RPMI8226 (cell line): ENCODE data around the gene LETM1.
A peak's percentile ranks its signal among the peaks of the same experiment; 100 is the strongest.

Source experiments
- DNase-seq: peaks from one replicate; pipeline ENCODE4 v3.0.0-alpha.2; 2015

Gene LETM1

DNA sequence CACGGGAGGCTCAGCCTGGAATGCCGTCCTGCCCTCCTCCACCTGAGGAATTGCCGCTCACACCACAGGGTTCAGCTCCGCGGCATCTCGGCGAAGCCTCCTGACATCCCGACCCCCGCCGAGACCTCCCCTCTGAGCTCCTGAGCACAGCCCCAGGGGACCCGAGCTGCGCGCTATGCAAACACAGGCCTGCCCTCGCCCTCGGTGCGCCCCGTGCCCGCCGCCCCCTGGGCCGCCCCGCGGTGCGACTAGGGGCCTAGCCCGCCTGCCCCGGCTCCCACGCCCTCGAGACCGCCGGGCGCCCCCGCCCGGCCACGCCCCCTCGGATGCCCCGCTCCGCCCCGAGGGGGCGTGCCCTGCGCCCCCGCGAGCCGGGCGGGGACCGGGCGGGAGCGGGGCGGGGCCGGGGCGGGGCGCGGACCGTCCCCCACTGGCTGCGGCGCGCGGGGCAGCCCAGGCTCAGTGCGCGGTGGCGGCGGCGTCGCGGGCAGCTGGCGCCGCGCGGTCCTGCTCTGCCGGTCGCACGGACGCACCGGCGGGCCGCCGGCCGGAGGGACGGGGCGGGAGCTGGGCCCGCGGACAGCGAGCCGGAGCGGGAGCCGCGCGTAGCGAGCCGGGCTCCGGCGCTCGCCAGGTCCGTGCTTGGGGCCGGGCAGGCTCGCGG is 63.0 kb downstream of the LETM1 start, which contains the start of gene FGFR3:
TSS of gene FGFR3 (plus strand) at position 462 of the 664 bp plus-strand sequence. CDS start 642 bp downstream, outside the sequence.
- DNase-seq, result peak; percentile 48

DNA sequence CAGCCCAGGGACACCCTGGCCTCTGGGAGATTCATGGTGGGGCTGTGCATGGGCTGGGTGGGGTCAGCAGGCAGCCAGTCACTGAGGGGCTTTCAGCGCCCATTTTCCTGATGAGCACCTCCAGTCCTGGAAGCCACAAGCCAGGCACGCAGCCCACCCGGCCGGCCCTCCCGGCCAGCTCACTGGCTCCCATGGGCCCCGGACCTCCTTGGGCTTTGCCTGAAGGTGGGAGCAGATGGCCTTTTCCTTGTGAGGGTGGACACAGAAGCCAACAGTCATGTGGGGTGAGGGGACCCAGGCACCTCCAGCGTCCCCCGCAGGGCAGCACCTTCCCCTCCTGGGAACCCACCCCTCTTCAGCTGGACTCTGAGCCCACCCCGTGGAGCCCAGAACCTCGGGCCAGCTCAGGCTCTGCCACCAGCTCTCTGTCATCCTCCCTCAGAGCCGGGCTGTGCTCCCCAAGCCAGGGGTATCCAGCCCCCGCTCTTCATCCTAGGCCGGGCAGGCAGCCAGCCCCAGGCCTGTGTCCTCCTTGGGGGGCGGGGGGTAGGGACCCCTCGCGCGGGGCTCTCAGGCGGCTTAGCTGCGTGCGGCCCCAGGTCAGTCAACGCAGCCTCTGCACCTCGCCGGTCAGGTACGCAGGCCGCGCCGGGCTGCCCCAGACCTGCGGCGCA is 63.7 kb downstream of the LETM1 start:
- no peak for DNase-seq

DNA sequence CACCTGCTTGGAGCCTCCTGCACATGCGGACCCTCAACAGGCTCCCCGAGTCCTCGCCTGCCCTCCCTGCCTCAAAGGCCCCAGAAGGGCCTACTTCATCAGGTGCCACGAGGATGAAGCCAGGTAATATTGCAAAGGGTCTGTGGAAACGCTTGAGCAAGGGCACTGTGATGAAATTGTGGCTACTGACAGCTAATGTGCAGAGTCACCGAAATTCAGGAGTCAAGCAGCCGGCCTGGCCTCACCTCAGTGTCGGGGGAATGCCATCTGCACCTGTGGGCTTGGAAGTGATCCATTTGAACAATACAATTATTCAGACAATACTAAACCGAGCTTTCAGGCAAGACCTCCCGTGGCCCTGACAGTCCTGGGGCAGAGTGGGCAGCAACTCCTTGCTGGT is 66.0 kb downstream of the LETM1 start:
- peak; percentile 82 for DNase-seq

DNA sequence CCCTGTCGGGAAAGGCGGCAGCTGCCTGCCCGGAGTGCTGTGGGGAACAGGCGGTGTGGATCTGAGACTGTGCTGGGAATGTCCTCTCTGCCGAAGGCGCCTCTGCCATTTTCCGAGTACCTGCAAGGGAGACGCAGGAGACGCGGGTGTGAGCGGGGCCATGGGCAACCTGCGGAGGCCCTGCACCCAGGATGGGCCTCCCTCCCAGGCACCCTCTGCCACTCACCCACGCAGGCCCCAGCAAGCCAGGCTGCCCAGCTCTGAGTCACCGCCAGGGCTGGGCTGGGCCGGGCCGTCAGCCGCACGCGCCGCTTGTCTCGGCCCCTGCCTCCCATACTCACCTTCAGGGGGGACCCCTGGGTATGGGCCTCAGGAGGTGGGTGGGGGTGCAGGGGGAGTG is 66.4 kb downstream of the LETM1 start:
- no peak for DNase-seq

DNA sequence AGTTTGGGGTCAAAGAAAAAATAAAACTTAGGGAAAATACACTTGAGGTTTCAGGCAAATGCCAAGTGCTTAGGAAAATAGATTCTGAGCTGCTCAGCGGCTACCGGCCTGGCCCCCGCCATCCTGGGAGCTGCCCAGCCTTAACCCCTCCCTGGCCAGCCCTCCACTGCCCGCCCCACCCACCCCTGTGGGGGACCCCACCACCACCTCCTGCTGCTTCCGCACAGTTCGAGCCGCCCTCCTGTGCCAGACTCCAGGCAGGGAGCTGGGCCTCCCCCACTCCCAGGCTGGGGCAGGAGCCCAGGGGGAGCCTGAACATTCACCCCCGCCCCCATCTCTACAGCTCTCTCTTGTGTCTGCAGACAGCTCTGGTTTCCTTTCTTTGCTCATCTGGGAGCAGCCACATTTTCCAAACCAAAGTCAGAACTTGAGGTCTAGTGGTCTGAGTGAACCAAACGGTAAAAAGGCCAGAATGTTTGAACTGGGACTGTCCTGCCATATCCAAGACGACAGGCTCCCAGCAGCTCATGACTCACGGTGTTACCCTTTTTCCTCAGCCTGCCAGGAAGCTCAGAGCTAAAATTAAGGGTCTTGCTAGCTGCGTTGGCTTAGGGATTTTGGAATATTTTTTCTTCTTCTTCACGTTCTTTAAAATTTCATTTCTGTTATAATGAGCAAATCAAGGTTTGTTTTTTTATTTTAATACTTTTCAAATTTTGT is 67.5 kb downstream of the LETM1 start:
- DNase-seq, result no peak

DNA sequence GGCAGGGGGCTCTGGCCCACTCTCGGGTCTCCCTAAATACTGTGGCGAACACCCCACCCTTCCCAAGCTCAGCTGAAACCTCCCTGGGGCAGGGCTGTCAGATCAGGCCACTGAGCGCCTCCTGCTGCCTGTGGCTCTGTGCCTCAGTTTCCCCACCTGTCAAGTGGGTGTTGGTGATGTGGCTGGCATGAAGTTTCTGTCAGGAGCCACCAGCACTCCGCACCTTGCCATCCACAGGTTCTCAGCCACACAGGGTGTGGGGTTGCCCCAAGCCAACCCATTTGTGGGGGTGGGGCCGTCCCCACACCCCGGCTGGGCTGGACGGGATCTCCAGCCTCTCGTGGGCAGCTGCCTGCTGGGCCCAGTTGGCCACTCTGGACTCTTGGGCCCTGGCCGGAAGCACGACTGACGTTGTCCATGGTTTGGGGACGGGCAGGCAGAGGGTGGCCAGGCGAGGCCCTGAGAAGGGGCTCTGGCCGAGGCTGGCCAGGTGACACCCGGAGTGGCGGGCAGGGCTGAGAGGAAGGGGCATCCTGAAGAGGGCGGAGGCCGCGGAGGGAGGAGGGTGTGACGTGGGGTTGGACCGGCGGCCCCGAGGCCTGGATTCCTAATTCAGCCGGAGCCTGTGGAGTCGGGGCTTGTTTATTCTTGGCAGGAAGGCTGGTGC is 68.4 kb downstream of the LETM1 start:
- DNase-seq, result no peak

DNA sequence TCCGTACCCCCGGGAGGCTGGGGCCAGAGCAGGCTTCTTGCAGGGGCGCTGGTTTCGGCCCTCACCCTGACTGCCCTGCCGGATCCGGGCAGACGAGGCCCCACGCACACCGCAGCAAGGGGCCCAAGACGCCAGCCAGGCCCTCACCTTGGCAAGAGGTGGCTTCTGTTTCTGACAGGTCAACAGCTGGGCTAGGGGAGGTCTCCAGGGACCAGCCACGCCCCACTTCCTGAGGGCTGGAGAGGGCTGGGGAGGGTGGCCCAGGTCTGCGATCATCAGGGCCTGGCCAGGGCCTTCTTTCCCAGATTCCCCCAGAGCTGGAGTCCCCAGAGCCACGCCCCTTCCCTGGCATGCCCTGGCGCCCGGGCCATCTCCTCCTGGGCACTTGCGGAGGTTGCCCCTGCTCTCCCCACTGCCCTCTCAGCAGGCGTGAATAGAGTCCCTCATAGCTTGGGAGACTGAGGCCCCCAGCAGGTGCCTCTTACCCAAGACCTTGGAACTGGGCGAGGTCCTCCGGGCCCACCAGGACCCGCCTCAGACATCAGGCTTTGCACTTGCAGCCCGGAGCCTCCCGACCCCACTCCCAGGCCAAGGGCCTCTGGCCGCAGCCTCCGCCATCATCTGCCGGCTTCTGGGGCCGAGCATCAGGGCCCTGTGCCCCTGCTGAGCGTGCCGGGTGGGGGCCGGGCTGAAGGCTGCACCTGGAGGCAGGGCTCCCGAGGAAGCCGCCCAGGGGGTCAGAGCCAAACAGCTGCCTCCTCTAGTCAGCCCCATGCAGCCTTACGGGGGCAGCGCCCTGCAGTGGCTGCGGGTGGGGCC is 69.2 kb downstream of the LETM1 start:
- DNase-seq, result no peak

DNA sequence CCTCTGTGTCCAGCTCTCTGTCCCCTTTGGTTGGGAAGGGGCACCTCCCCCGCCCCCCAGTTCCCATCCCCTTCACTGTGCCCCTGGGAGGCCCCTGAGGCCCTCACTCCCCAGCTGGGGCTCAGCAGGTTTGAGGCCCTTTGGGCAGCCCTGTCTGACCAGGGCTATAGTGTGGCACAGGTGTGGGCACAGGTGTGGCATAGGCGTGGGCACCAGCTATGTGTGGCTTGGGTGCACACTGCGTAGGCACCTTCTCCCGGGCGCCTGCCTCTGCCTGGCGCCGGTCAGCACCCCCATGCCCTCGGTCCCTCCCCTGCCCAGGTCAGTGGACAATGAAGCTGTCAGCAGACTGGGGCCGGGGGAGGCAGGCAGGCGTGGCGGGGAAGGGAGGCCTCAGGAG is 70.4 kb downstream of the LETM1 start:
- no peak for DNase-seq

DNA sequence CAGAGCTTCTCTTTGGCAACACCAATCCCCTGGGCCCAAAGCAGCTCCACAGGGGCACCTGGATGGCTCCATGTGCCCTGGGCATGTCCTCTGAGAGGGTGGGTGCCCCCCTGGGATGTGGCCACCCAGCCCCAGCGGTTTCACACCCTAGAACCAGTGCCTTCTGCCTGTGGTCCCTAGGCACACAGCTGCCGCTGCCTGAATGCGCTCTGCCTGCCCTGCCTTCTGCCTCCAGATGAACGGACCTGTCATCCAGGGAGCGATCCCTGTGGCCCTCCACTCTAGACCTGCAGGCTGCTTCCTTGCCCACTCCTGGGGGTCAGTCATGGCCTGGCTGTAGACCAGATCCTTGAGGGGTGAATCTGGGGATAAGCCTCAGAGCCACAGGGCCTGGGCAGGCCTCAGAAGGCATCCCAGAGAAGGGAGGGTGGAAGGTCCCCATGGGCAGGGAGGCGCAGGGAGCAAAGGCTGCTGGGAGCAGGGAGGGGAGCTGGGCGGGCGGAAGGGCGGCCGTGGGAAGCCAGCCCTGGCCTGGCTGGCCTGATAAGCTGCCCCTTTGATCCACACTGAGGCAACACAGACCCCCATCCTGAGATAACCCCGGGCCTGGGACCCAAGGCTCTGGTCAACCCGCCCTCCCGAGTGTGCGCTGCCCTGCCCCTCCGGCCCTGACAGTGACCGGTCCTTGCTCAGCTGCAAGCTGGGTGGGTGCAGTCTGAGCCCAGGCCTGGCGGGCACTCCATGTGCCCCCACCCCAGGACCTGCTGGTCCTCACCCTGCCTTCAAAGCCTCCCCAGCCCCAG is 71.0 kb downstream of the LETM1 start:
- no peak for DNase-seq

DNA sequence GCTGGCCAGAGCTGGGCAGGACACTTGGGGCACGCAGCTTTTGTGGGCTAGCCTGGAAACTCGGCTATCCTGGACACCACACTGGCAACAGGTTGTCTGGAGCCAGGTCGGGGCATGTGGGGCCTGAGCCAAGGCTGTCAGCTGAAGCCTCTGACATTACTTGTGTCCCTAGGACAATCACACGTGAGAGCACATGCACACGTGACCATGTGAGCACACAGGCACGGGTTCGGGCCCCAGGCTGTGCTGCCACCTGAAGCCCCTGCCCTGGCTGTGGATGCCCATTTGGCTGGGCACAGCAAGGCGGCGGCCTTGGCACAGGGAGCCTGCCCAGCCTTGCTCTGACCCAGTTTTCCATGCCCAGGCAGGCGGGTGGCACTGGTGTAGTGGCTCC is 71.6 kb downstream of the LETM1 start:
- DNase-seq, result no peak

DNA sequence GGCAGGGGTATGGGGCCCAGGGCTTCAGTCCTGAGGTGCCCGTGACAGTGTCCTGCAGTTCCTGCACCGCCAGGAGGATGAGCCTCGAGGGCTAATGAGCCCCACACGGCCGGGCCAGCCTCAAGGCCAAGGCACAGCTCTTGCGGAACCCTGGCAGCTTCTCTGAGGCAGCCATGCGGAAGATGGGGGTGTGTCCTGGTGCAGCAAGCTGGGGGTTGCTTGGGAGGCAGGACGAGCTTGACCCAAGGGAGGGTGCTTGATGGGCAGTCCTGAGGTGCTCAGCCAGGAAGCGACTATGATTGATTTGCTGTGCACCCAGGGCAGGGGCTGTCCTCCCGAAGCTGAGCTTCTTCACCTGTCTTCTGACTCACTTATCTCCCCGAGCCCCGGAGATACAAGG is 72.0 kb downstream of the LETM1 start:
- no peak for DNase-seq

DNA sequence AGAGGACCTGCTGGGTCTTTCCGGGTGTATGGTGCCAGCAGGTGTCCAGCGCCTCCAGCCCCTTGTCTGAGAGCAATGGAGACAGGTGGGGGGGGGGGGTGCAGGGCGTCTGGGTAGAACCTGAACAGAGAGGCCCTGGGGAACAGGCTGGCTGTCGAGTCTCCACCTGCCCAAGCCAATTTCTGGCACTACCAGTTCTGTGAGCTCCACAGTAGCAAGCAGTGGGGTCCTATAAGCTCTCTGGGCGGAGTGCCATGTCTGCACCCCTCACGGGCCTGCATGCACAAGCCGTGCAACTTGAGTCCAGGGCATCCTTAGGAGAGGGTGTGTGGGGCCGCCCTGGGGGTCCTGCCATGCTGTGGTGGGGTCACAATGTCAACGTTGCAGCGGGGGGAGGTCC is 72.9 kb downstream of the LETM1 start:
- DNase-seq, result no peak

DNA sequence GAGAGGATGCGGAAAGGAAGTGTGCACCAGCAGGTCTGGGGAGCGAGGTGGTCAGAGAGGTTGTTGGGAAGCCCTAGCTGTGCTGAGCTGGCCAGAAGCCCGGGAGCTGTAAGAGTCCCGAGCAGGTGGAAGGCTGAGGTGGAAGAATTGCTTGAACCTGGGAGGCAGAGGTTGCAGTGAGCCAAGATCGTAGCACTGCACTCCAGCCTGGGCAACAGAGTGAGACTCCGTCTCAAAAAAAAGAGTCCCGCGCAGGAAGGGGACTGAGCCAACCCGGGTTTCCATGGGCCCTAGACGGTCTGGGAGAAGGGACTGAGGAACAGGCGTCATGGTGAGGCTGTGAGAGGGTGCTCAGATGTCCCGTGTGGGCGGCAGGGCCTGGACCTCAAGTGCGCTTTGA is 75.5 kb downstream of the LETM1 start:
- DNase-seq, result no peak

DNA sequence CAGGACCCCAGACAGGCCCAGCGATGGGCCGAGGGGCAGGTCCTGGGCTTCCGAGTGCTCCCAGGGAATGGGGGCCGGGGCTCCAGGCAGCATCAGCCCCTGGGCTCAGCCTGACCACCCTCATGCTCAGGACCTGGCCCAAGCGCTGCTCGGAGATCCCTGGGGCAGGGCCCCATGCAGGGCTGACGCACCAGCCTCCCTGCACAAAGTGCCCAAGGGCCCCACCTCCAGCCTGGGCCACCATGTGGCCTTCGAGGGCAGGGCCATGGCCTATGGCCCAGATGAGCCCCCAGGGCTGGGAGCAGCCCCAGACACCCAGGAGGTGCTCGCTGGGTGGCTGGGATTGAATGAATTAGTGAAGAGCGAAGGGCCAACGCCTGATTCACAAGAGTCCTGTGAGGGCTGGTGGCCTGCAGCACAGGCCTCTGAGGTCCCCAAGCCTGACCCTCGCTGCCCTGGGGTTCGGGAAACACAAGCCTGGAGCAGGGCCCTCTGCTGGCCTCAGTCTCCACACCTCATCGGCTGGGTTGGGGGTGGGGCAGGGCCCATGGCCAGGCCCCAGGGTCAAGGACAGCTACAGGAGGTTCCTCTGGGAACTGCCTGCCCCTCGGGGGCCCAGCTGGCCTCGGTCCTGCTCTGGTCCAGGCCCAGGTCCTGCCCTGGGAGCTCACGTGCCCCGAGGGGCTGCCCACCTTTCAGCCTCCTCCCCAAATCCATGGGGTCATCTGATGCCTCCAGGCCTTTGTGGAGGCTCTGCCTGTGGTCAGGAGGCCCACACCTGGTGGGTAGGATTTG is 76.2 kb downstream of the LETM1 start:
- DNase-seq, result no peak

DNA sequence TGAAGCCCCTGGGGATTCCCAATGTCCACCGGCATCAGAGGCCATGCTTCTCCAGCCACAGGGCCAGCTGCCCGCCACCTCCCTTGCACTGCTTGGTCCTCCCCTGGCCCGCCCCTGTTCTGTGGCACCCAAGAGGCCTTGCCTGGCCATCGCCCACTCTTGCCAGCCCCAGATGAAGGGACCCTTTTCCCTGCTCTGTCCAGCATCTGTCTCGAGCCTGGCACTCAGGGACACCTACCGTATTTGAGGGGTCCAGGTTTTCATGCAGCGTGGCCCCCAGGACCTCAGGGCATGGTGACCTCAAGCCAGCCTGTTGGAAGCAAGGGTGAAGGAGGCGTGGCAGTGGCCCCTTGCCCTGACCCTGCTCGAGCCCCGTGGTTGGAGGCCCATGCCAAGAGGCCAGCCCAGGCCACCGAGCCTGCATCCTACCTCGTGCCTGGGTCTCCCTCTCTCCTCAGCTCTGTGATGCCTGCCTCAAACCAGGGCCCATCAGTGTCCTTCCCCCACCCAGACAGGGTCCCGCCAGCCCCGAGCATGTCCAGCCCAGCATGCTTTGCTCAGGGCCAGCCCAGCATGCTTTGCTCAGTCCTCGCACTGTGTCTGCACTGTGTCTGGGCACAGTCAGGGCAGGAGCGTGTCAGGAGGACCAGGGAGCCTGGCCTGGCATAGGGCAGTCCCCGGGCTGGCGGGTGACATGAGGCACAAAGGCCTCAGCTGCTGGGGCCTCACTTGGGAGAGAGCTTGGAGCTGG is 77.1 kb downstream of the LETM1 start:
- no peak for DNase-seq

DNA sequence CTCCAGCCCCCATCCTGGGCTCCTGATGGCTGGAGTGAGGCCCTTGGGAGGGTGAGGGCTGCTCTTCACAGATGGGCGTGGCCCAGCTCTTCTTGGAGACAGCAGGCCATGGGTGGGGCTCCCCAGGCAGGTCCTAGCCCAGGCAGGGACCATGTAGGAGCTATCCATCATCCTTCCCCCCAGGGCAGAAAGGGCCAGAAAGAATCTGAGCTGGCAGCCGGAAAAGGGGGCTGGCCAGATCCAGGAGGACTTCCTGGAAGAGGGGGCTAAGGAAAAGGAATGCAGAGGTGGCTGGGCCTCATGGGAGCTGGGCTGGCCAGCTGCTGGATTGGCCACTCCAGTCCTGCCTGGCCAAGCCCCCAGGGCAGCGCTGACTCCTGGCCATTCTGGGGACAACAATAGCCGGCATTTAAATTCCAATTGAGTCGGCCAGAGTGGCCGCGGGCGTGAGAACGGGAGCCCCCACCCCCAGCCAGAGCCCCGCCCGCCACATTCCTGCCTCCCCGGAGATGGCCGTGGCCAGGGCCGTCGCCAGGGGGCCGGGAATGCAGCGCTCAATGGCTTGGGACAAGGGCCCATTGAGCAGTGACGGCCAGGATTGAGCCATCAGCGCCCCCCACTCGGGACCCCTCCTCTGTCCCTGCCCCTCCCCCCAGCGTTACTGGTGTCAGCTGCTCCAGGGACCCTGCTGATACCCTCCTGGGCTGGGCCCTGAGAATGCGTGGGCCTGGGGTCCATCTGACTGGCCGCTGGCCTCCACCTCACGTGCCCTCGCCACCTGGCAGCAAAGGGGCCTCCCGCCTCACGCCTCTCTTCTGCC is 77.9 kb downstream of the LETM1 start:
- no peak for DNase-seq

DNA sequence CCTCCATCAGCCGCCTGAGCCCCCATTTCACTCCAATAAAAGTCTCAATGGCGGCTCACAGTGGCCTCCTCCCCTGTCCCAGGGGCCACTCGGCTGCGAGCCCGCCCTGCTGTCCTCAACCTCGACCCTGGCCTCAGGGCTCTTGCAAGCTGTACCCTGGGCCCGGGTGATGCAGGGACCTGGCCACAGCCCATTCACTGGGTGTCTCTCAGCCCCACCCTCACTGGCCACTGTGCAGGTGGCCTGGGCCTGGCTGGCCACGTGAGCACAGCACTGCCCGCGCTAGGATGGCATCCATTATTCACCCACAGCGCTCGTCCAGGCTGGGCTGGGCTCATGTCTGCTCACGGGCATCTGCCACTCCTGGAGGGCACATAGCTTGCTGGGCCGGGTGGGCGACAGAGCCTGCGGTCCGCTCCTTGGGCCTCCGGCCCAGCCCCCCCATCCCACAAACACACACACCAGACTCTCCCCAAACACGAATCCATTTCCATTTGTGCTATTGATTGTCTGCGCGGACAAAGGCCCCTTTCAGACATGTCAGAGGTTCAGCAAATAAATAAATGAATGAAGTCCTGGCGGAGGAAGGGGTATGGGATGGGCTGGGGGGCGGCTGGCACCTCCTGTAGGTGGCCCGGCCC is 79.3 kb downstream of the LETM1 start:
- DNase-seq, result no peak

DNA sequence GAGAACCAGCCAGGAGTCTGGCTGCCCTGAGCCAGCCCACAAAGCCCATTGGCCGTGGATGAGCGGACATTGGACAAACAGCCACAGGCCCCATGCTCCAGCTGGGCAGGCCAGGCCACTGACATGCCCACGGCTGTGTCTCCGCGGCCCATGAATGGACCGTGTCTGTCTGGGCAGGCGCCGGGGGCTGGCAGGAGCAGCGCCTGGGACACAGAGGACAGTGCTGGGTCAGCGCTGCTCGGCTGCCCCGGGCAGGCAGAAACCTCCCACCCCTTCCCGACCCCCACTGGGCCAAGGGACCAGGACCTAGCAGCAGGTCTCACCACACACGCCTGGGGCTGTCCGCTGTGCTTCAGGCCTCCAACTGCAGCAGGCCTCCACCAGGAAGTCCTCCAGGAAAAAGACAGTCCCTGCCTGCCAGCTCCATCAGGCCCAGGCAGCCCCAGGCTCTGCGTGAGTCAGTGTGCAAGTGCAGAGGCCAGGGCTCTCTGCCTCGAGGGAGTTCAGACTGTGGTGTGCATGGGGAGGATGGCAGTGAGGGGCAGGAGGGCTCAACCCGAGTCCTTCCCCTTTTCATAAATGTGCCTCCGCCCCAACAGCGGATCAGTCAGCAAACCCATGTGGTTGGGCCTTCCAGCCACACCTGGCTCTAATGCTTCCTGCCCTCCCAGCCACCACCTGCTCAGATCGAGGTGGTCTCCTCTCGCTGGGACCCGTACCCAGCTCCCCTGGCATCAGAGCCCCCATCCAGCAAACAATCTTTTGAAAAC is 80.0 kb downstream of the LETM1 start:
- no peak for DNase-seq
